Large intestine (tissue), 3 donors: ENCODE measurements around the gene GIT1. TPM values are rescaled to one million over a fixed set of nuclear protein-coding genes. Genes with fewer than 3 reads are reported as not detected.

ENCODE experiments used
- DNase-seq, 2 donors: peaks; one replicate each; pipeline versions ENCODE4 v3.0.0 to v3.0.0-alpha.2; 2013
- H3K27ac ChIP-seq: one replicate; pipeline ENCODE4 v1.5.1; 2013; ENCODE audit warnings: low read length
- H3K27me3 ChIP-seq: 2 replicates; pipeline ENCODE4 v1.6.1; 2013; ENCODE audit warnings: low read length; ENCODE audit not compliant: control insufficient read depth, insufficient read depth
- H3K36me3 ChIP-seq: 2 replicates; pipeline ENCODE4 v1.6.1; 2013; ENCODE audit warnings: low read length; ENCODE audit not compliant: control insufficient read depth, insufficient read depth
- H3K4me1 ChIP-seq: one replicate; pipeline ENCODE4 v1.6.1; 2013; ENCODE audit warnings: low read length; ENCODE audit not compliant: control insufficient read depth, insufficient read depth
- H3K4me3 ChIP-seq: one replicate; pipeline ENCODE4 v1.5.1; 2013; ENCODE audit warnings: low read length
- H3K9me3 ChIP-seq: one replicate; pipeline ENCODE4 v1.6.1; 2013; ENCODE audit warnings: mild to moderate bottlenecking, low read depth, low read length, moderate library complexity; ENCODE audit not compliant: control insufficient read depth
- WGBS: methylation state at CpG from one replicate; pipeline ENCODE4 v1.1.5; 2013; ENCODE audit warnings: low lambda C conversion rate; ENCODE audit not compliant: insufficient coverage; 5-methylcytosine and 5-hydroxymethylcytosine counted together
- polyA plus RNA-seq: library from polyadenylated mRNA; unstranded; fragments of 120-200 nt; gene quantifications from one replicate; pipeline ENCODE4 v1.2.1, GENCODE V29; 2013

Gene GIT1
- polyA plus RNA-seq, 1 donor: 37.6 TPM

- no peak for DNase-seq
- H3K36me3 ChIP-seq: no peaks in the 10 kb centered on the region
- no CpG with 5 or more reads among the region's 3 CpGs for WGBS
- H3K4me1 ChIP-seq: peaks cover 21% of the 10 kb centered on the region
- H3K27ac ChIP-seq: no peak overlapping the region
- peaks cover 40% of the 10 kb centered on the region for H3K27me3 ChIP-seq
- H3K4me3 ChIP-seq: no peak overlapping the region
- H3K9me3 ChIP-seq: peaks cover 6% of the 10 kb centered on the region
These were observed 20.9 kb upstream of the GIT1 start for GRCh38 chr17:29610395-29610794.

GRCh38 chr17:29608986-29609385 is 19.5 kb upstream of the GIT1 start:
- no peak for DNase-seq
- H3K36me3 ChIP-seq: no peaks in the 10 kb centered on the region
- no CpG with 5 or more reads among the region's 15 CpGs for WGBS
- no peak overlapping the region for H3K4me3 ChIP-seq
- H3K9me3 ChIP-seq: peaks cover 6% of the 10 kb centered on the region
- peaks cover 10% of the 10 kb centered on the region for H3K4me1 ChIP-seq
- no peak overlapping the region for H3K27ac ChIP-seq
- H3K27me3 ChIP-seq: peaks cover 26% of the 10 kb centered on the region

GRCh38 chr17:29607557-29608195 is 18.2 kb upstream of the GIT1 start:
- Histone ChIP-seq H3K4me1 (peaks cover 1% of the 10 kb centered on the region), H3K27ac (no peak overlapping the region), H3K36me3 (no peaks in the 10 kb centered on the region), H3K4me3 (no peak overlapping the region), H3K27me3 (peaks cover 16% of the 10 kb centered on the region), H3K9me3 (peaks cover 2% of the 10 kb centered on the region)
- no CpG with 5 or more reads among the region's 29 CpGs for WGBS
- no peak for DNase-seq

GRCh38 chr17:29603109-29603674 is 13.7 kb upstream of the GIT1 start:
- Histone ChIP-seq H3K4me1 (no peaks in the 10 kb centered on the region), H3K27ac (no peak overlapping the region), H3K4me3 (no peak overlapping the region), H3K27me3 (no peaks in the 10 kb centered on the region), H3K36me3 (no peaks in the 10 kb centered on the region), H3K9me3 (no peaks in the 10 kb centered on the region)
- DNase-seq: no peak
- 100% methylated on average over 1 of the region's 6 CpGs for WGBS

- H3K4me1 ChIP-seq: peaks cover 12% of the 10 kb centered on the region
- DNase-seq: no peak
- H3K36me3 ChIP-seq: no peaks in the 10 kb centered on the region
- no CpG with 5 or more reads among the region's 13 CpGs for whole genome bisulfite sequencing
- H3K27ac ChIP-seq: no peak overlapping the region
- no peaks in the 10 kb centered on the region for H3K9me3 ChIP-seq
- H3K27me3 ChIP-seq: no peaks in the 10 kb centered on the region
- no peak overlapping the region for H3K4me3 ChIP-seq
These were observed 8.1 kb upstream of the GIT1 start for GRCh38 chr17:29597361-29598172.

- no peak for DNase-seq
- Histone ChIP-seq H3K4me1 (peaks cover 20% of the 10 kb centered on the region), H3K4me3 (no peak overlapping the region), H3K36me3 (no peaks in the 10 kb centered on the region), H3K9me3 (no peaks in the 10 kb centered on the region), H3K27me3 (no peaks in the 10 kb centered on the region), H3K27ac (no peak overlapping the region)
- WGBS: no CpG with 5 or more reads among the region's 9 CpGs
These were observed 7.4 kb upstream of the GIT1 start for GRCh38 chr17:29596811-29597210.

- Histone ChIP-seq H3K36me3 (no peaks in the 10 kb centered on the region), H3K27me3 (no peaks in the 10 kb centered on the region), H3K4me3 (no peak overlapping the region), H3K9me3 (no peaks in the 10 kb centered on the region), H3K27ac (no peak overlapping the region), H3K4me1 (peaks cover 26% of the 10 kb centered on the region)
- WGBS: no CpG with 5 or more reads among the region's 12 CpGs
- DNase-seq: no peak
These were observed 6.7 kb upstream of the GIT1 start for GRCh38 chr17:29595943-29596774.

GRCh38 chr17:29595107-29595942 is 5.9 kb upstream of the GIT1 start:
- H3K36me3 ChIP-seq: no peaks in the 10 kb centered on the region
- no peak for DNase-seq
- H3K4me1 ChIP-seq: peaks cover 34% of the 10 kb centered on the region
- no CpG with 5 or more reads among the region's 7 CpGs for WGBS
- H3K27me3 ChIP-seq: no peaks in the 10 kb centered on the region
- no peak overlapping the region for H3K27ac ChIP-seq
- H3K4me3 ChIP-seq: no peak overlapping the region
- no peaks in the 10 kb centered on the region for H3K9me3 ChIP-seq

- DNase-seq: no peak
- no CpG with 5 or more reads among the region's 11 CpGs for WGBS
- no peaks in the 10 kb centered on the region for H3K27me3 ChIP-seq
- H3K36me3 ChIP-seq: no peaks in the 10 kb centered on the region
- peaks cover 41% of the 10 kb centered on the region for H3K4me1 ChIP-seq
- H3K27ac ChIP-seq: no peak overlapping the region
- no peak overlapping the region for H3K4me3 ChIP-seq
- no peaks in the 10 kb centered on the region for H3K9me3 ChIP-seq
These were observed 5.2 kb upstream of the GIT1 start for GRCh38 chr17:29594519-29595090.
